ENCODE results near the gene FCMR.

The FCMR gene

DNA sequence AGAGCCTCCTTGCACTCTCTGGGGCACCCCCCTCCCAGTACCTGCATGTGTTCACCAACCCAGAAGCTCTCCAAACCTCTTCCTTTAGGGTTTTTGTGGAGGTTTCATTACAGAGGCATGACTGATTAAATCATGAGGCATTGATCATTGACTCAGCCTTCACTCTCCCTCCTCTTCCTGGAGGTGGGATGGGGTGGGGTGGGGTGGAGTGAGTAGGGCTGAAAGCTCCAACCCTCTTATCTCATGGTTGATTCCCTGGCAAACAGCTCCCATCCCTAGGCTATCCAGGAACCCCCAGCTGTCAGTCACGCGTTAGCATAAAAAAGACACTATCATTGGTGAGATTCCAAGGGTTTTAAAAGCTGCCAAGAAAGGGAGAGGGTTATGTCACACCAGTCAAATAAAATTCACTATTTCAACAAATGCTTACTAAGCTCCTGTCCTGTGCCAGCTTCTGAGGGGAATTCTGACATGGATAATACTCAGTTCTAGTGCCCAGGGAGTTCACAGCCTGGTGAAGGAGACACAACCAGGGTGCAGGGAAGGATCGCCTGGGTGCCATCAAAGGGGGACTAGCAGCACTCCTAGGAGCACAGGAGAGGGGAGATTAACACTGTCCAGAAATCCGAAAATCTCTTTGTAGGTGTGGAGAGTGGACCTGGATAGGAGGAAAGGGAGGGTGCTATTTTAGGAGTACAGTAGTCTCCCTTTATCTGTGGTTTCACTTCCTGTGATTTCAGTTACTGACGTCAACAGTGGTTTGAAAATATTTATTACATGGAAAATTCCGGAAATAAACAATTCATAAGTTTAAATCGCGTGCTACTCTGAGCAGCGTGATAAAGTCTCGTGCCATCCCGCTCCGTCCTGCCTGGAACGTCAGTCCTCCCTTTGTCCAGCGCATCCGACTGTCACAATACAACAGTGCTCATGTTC is 31.3 kb downstream of the FCMR start:
- Histone ChIP-seq H3K36me3 (ENCODE audit: control insufficient read depth, insufficient read depth, low read length) (no peaks in the 10 kb centered on the region), H3K4me3 (replicated peaks; ENCODE audit: low read depth, low read length) (no peak overlapping the region), H3K27me3 (replicated peaks; ENCODE audit: control insufficient read depth, insufficient read depth, low read length) (no peaks in the 10 kb centered on the region; the same call in 1 of the 2 replicates)
- TF ChIP-seq, protein P1, sequence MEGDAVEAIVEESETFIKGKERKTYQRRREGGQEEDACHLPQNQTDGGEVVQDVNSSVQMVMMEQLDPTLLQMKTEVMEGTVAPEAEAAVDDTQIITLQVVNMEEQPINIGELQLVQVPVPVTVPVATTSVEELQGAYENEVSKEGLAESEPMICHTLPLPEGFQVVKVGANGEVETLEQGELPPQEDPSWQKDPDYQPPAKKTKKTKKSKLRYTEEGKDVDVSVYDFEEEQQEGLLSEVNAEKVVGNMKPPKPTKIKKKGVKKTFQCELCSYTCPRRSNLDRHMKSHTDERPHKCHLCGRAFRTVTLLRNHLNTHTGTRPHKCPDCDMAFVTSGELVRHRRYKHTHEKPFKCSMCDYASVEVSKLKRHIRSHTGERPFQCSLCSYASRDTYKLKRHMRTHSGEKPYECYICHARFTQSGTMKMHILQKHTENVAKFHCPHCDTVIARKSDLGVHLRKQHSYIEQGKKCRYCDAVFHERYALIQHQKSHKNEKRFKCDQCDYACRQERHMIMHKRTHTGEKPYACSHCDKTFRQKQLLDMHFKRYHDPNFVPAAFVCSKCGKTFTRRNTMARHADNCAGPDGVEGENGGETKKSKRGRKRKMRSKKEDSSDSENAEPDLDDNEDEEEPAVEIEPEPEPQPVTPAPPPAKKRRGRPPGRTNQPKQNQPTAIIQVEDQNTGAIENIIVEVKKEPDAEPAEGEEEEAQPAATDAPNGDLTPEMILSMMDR (IDR thresholded peaks at IDR 0.05; ENCODE audit: insufficient read depth, low read length, poor library complexity, severe bottlenecking) = no peak
- no peak for DNase-seq (ENCODE audit: extremely low read depth, insufficient read length)

DNA sequence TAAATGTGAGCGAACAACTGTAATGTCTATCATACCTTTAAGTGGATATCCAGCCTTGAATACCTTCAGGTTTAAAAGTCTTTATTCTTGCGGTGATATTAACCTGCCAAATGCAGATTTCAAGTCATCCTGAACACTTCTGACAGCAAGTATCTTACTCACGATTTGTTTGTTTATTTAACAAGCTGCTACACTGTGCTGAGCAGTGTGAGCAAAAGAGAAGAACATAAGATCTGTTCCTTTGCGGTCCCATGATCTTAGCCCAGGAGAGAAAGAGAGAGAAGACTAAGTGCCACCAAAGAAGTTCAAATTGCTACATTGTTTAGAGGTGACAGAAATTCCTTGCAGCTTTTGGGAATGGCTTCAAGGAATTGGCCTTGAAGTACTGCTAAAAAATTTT is 34.0 kb downstream of the FCMR start:
- no peaks in the 10 kb centered on the region; the same call in 1 of the 2 replicates for H3K27me3 ChIP-seq (replicated peaks; ENCODE audit: control insufficient read depth, insufficient read depth, low read length)
- no peak overlapping the region for H3K4me3 ChIP-seq (replicated peaks; ENCODE audit: low read depth, low read length)
- no peaks in the 10 kb centered on the region for H3K36me3 ChIP-seq (ENCODE audit: control insufficient read depth, insufficient read depth, low read length)
- TF ChIP-seq, protein P1 (IDR thresholded peaks at IDR 0.05; ENCODE audit: insufficient read depth, low read length, poor library complexity, severe bottlenecking) = no peak
- no peak for DNase-seq (ENCODE audit: extremely low read depth, insufficient read length)

DNA sequence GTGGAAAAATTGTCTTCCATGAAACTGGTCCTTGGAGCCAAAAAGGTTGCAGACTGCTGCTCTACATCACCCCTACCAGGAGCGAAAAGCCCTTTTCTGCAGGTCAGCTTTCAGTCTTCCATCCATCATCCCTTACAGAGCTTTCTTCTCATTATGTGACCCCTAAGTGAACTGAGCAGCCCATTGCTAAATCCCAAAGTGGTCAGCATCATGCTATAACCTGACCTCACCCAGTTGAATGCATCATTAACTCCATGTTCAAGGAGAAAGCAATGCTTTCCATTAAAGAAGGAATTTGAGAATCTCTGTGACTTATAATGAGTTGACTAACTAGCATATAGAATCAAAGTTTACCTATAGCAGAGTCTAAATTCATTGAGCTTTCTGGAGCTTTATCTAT is 34.9 kb downstream of the FCMR start:
- DNase-seq (ENCODE audit: extremely low read depth, insufficient read length) = no peak
- Histone ChIP-seq H3K27me3 (replicated peaks; ENCODE audit: control insufficient read depth, insufficient read depth, low read length) (no peaks in the 10 kb centered on the region; the same call in 1 of the 2 replicates), H3K4me3 (replicated peaks; ENCODE audit: low read depth, low read length) (no peak overlapping the region), H3K36me3 (ENCODE audit: control insufficient read depth, insufficient read depth, low read length) (no peaks in the 10 kb centered on the region)
- TF ChIP-seq, protein P1 (IDR thresholded peaks at IDR 0.05; ENCODE audit: insufficient read depth, low read length, poor library complexity, severe bottlenecking) = no peak

DNA sequence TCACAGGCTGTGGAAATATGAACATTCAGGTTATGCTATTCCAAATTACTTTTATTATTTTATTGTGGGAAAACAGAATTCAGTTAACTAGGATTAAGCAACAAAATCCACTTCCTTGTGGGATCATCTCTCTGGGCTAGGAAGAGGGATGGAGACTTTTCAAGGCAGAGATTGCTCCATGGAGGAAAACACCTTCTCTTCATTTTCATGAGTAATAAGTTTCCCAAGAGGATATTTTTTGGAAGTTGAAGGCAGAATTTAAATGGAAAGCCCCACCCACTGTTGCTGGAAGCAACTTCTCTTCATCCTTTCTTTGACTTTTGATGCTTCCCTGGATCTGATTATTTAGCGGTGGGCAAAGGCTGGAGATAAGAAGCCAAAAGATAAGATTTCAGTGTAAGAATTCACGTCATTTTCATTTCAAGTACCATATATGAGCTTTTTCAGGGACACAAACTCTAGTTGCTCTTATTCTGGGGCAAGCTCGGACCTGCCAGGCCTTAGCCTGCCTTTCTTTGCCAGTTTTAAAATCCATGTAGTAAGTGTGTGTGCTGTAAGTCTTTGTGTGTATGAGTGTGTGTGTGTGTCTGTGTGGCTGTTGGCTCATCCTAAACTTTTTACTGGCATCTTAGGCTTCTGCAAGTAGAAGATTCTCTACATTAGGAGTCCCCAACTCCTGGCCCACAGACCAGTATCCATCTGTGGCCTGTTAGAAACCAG is 36.2 kb downstream of the FCMR start:
- no peak for DNase-seq (ENCODE audit: extremely low read depth, insufficient read length)
- Histone ChIP-seq H3K27me3 (replicated peaks; ENCODE audit: control insufficient read depth, insufficient read depth, low read length) (no peaks in the 10 kb centered on the region; the same call in 1 of the 2 replicates), H3K36me3 (ENCODE audit: control insufficient read depth, insufficient read depth, low read length) (no peaks in the 10 kb centered on the region), H3K4me3 (replicated peaks; ENCODE audit: low read depth, low read length) (no peak overlapping the region)
- TF ChIP-seq, protein P1 (IDR thresholded peaks at IDR 0.05; ENCODE audit: insufficient read depth, low read length, poor library complexity, severe bottlenecking) = no peak

DNA sequence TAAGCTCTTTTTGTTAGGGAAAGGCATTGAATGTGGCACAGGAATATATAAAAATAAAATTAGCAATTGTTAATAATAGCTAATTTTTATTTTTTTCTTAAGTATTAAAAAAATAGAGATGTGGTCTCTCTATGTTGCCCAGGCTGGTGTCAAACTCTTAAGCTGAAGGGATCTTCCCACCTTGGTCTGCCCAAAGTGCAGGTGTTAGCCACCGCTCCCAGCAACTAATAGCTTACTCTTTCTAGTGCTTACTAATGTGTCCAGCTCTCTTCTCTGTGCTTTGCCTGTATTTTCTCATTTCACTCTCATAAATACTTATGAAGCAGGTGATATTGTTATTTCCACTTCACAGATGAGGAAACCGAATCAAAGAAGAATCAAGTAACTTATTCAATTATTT is 37.9 kb downstream of the FCMR start:
- Histone ChIP-seq H3K36me3 (ENCODE audit: control insufficient read depth, insufficient read depth, low read length) (no peaks in the 10 kb centered on the region), H3K4me3 (replicated peaks; ENCODE audit: low read depth, low read length) (no peak overlapping the region), H3K27me3 (replicated peaks; ENCODE audit: control insufficient read depth, insufficient read depth, low read length) (no peaks in the 10 kb centered on the region; the same call in 1 of the 2 replicates)
- DNase-seq (ENCODE audit: extremely low read depth, insufficient read length) = no peak
- TF ChIP-seq, protein P1 (IDR thresholded peaks at IDR 0.05; ENCODE audit: insufficient read depth, low read length, poor library complexity, severe bottlenecking) = no peak
